ENCODE data around the gene KIAA1614.

The KIAA1614 gene

DNA sequence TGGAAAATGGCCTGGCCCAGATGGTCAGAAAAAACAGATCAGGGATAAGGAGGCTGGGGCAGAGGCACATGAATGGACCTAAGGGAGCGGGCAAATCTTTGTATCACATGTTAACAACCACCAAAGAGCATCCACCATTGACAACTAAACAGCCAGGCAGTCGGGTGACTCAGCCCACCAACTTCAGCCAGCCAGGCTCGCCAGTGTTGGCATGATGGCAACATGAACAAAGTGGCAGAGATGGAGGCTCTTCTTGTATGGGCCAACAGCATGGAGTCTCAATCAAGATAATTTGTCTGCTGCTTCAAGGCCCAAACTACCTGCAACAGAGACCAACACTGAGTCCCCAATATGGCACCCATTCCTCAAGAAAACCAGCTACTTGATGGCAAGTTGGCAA lies 16.5 kb upstream of the KIAA1614 start:
- no peak overlapping the region for H3K27ac ChIP-seq (ENCODE audit: low read length)
- H3K79me2 ChIP-seq (ENCODE audit: low read length), result no peaks in the 10 kb centered on the region
- TF ChIP-seq, protein P1, sequence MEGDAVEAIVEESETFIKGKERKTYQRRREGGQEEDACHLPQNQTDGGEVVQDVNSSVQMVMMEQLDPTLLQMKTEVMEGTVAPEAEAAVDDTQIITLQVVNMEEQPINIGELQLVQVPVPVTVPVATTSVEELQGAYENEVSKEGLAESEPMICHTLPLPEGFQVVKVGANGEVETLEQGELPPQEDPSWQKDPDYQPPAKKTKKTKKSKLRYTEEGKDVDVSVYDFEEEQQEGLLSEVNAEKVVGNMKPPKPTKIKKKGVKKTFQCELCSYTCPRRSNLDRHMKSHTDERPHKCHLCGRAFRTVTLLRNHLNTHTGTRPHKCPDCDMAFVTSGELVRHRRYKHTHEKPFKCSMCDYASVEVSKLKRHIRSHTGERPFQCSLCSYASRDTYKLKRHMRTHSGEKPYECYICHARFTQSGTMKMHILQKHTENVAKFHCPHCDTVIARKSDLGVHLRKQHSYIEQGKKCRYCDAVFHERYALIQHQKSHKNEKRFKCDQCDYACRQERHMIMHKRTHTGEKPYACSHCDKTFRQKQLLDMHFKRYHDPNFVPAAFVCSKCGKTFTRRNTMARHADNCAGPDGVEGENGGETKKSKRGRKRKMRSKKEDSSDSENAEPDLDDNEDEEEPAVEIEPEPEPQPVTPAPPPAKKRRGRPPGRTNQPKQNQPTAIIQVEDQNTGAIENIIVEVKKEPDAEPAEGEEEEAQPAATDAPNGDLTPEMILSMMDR (IDR thresholded peaks at IDR 0.05; ENCODE audit: low read depth, low read length), result no peak
- TF ChIP-seq EZH2phosphoT487 (IDR thresholded peaks at IDR 0.05; ENCODE audit: low read depth), result no peak
- no peaks in the 10 kb centered on the region for H4K20me1 ChIP-seq (ENCODE audit: insufficient read depth, low read length)
- H3K9ac ChIP-seq (ENCODE audit: low read length), result no peak overlapping the region
- no peak overlapping the region for H3K4me2 ChIP-seq (ENCODE audit: low read length)
- no peaks in the 10 kb centered on the region for H3K27me3 ChIP-seq (ENCODE audit: low read depth, low read length)
- no peaks in the 10 kb centered on the region for H3K36me3 ChIP-seq (replicated peaks; ENCODE audit: low read depth, low read length)
- H3K9me3 ChIP-seq (ENCODE audit: insufficient read depth, low read length), result no peaks in the 10 kb centered on the region
- H2AFZ ChIP-seq (ENCODE audit: low read depth, low read length), result no peak overlapping the region
- H3K4me1 ChIP-seq (ENCODE audit: low read length), result no peaks in the 10 kb centered on the region
- H3K4me3 ChIP-seq (ENCODE audit: low read length), result no peak overlapping the region

DNA sequence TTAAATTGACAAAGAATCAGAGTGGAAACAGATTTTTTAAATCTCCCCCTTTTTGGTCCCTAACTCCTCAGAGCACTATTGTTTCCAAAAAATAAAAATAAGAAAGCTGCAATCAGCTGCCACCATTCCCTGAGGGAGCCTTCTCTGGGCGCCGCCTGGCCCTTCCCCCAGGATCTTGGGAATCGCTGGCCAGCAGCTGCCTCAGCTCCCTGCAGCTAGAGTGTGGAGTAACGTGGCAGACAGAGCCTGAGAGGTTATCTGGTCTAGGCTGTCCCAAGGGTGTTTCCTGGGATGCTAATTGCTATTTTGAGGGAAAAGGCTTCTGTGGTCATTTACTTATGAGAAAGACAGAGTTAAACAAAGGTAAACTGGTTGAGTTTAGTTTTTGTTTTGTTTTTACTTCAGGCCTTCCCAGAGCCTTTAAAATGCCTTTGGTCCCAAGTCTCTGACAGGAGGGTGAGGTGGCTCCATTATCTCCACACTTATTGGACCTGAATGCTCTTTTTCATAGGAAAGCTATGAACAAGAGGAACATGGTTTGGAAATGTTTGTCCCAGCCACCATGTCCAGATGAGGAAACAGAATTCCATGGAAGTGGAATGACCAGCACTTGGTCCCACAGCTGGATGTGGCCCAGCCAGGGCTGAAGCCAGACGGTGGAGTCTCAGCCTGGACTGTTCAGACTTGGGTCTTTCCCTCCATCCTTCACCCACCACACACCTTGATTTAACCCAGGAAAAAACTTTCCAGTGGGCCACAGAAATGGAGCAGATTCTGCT lies 14.1 kb upstream of the KIAA1614 start:
- Histone ChIP-seq H2AFZ (ENCODE audit: low read depth, low read length) (no peak overlapping the region), H3K4me1 (ENCODE audit: low read length) (no peaks in the 10 kb centered on the region), H3K79me2 (ENCODE audit: low read length) (no peaks in the 10 kb centered on the region), H3K9me3 (ENCODE audit: insufficient read depth, low read length) (no peaks in the 10 kb centered on the region), H3K9ac (ENCODE audit: low read length) (no peak overlapping the region), H4K20me1 (ENCODE audit: insufficient read depth, low read length) (no peaks in the 10 kb centered on the region), H3K27ac (ENCODE audit: low read length) (no peak overlapping the region), H3K36me3 (replicated peaks; ENCODE audit: low read depth, low read length) (no peaks in the 10 kb centered on the region), H3K27me3 (ENCODE audit: low read depth, low read length) (no peaks in the 10 kb centered on the region), H3K4me2 (ENCODE audit: low read length) (no peak overlapping the region), H3K4me3 (ENCODE audit: low read length) (no peak overlapping the region)
- TF ChIP-seq EZH2phosphoT487 (IDR thresholded peaks at IDR 0.05; ENCODE audit: low read depth), result no peak
- TF ChIP-seq, protein P1 (IDR thresholded peaks at IDR 0.05; ENCODE audit: low read depth, low read length), result no peak

DNA sequence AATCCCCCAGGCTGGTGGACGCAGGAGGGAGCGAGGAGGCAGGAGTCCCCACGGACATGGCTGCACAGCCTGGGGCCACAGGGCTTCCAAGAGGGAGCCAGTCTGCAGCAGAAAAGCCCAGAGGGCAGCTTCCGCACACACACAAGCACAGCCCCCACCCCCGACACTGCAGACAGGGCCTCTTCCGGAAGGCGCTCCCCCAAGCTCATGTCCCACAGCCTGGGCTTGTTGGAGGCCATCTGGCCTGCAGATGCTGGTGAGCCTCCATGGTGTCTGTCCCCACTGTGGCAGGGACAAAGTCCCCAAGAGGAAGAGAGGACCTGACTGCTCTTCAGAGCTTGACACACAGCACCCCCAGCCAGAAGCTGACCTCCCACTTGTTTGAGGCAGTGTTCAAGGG lies 13.4 kb upstream of the KIAA1614 start:
- no peaks in the 10 kb centered on the region for H4K20me1 ChIP-seq (ENCODE audit: insufficient read depth, low read length)
- H3K4me1 ChIP-seq (ENCODE audit: low read length), result no peaks in the 10 kb centered on the region
- no peak for TF ChIP-seq EZH2phosphoT487 (IDR thresholded peaks at IDR 0.05; ENCODE audit: low read depth)
- TF ChIP-seq, protein P1 (IDR thresholded peaks at IDR 0.05; ENCODE audit: low read depth, low read length), result no peak
- no peak overlapping the region for H3K4me2 ChIP-seq (ENCODE audit: low read length)
- no peaks in the 10 kb centered on the region for H3K79me2 ChIP-seq (ENCODE audit: low read length)
- H3K27me3 ChIP-seq (ENCODE audit: low read depth, low read length), result no peaks in the 10 kb centered on the region
- no peaks in the 10 kb centered on the region for H3K36me3 ChIP-seq (replicated peaks; ENCODE audit: low read depth, low read length)
- no peaks in the 10 kb centered on the region for H3K9me3 ChIP-seq (ENCODE audit: insufficient read depth, low read length)
- H3K4me3 ChIP-seq (ENCODE audit: low read length), result no peak overlapping the region
- no peak overlapping the region for H3K9ac ChIP-seq (ENCODE audit: low read length)
- H2AFZ ChIP-seq (ENCODE audit: low read depth, low read length), result no peak overlapping the region
- no peak overlapping the region for H3K27ac ChIP-seq (ENCODE audit: low read length)

DNA sequence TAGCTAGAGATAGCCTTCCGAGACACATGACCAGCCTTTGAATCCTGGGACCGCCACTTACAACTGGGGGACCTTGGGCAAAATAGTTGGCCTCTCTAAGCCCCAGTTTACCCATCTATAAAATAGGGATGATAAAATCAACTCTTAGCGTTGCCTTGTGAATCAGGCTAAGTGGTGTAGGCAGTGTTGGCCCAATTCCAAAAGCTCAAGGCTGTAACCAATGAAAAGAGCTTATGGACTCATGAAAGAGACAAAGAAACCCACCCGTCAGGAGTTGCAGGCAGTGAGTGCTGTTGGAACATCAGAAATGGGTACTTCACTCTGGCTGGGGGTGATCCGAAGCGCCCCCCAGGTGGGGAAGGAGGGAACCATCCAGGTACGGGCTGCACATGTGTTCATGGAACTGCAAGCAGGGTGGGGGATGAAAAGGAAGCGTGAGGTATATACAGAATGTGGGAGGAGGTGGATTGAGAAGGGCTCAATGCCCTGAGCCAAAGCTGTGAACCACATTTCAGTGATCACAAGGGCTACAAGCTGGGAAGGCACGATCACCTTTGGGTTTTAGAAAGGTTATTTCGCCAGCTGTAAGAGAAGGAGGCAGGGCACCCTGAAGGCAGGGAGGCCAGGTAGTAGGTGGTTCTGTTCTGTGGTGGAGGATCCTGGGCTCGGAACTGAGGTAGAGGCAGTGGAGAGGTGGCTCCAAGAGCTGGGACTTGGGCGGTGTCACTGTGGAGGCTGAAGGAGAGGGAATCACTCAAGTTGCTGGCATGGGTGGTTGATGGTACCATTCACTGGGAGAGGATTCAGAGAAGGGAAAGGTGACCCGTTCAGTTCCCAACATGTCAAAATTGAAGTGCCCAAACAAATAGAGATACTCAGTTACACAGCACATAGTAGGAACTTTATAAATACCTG lies 11.4 kb upstream of the KIAA1614 start:
- H3K9ac ChIP-seq (ENCODE audit: low read length), result no peak overlapping the region
- no peak overlapping the region for H3K4me2 ChIP-seq (ENCODE audit: low read length)
- H3K79me2 ChIP-seq (ENCODE audit: low read length), result no peaks in the 10 kb centered on the region
- peaks cover 6% of the 10 kb centered on the region for H3K4me1 ChIP-seq (ENCODE audit: low read length)
- H3K9me3 ChIP-seq (ENCODE audit: insufficient read depth, low read length), result no peaks in the 10 kb centered on the region
- H4K20me1 ChIP-seq (ENCODE audit: insufficient read depth, low read length), result no peaks in the 10 kb centered on the region
- H3K36me3 ChIP-seq (replicated peaks; ENCODE audit: low read depth, low read length), result no peaks in the 10 kb centered on the region
- no peak overlapping the region for H3K27ac ChIP-seq (ENCODE audit: low read length)
- TF ChIP-seq, protein P1 (IDR thresholded peaks at IDR 0.05; ENCODE audit: low read depth, low read length), result no peak
- TF ChIP-seq EZH2phosphoT487 (IDR thresholded peaks at IDR 0.05; ENCODE audit: low read depth), result no peak
- H3K27me3 ChIP-seq (ENCODE audit: low read depth, low read length), result no peaks in the 10 kb centered on the region
- no peak overlapping the region for H2AFZ ChIP-seq (ENCODE audit: low read depth, low read length)
- H3K4me3 ChIP-seq (ENCODE audit: low read length), result no peak overlapping the region
